Posterior cingulate gyrus (tissue), 11 donors: ENCODE results near the gene PRELID2.
"Not testable (repeated sequence)": the region's sequence is repeated elsewhere in the genome, so short reads cannot be mapped to it uniquely, and the experiment has no call there.

ENCODE experiments used
- DNase-seq, 10 donors: peaks; one replicate each; pipeline versions ENCODE4 v3.0.0 to v3.0.0-alpha.2; 2020 to 2021; ENCODE audit warnings: mixed read lengths in 3 of 10
- intact Hi-C: fragments of 100-400 bp; cut with DNase I; formaldehyde crosslinking; loops from one replicate; pipeline ENCODE4 v1.15.1; 2023

The PRELID2 gene

DNA sequence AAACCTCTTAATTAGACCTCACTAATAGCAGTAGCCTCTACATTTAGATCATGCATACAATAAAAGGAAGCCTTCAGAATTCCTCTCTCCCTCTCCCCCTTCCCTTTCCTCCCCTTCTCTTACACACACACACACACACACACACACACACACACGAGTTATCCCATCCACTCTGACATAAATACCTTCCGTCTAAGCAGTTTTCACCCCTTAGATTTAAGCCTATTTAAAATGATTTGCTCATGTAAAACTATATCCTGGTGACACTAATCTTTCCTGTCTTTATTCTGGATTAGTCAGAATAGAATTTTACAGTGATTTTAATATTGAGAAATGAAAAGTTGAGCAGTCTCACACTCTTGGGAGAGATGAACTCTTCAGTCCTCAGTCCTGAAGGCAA is 35.0 kb downstream of the PRELID2 start:
- intact Hi-C loops: no loop called here

GRCh38 chr5:145798503-145798902 is 36.6 kb downstream of the PRELID2 start:
- intact Hi-C loops, DNase-seq: not testable (repeated sequence)

More for the DNA sequence above, 35.0 kb downstream of the PRELID2 start:
- no peak for DNase-seq

DNA sequence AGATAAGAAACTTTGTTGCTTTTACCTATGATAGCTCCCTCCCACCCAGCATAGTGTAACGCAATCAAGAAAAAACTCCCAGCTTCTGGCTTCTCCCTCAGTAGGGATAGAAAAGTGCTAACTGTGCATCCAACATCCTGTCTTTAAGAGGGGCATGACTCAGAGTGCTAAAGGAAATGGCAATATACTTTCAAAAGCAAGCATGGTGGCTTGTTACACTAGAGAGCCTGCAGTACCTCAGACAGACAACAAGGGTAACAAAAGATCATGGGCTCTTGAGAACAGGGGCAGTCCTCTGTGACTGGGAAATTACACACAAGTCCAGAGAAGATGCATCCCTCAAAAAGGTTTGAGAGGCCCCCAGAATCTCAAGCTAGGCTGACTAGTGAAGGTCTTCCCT is 37.8 kb downstream of the PRELID2 start:
- intact Hi-C loops: no loop called here
- no peak for DNase-seq

GRCh38 chr5:145796318-145796717 is 38.8 kb downstream of the PRELID2 start:
- no peak for DNase-seq
- intact Hi-C loops: no loop called here

- intact Hi-C loops: no loop called here
- no peak for DNase-seq
Measured at GRCh38 chr5:145793574-145793973, 41.6 kb downstream of the PRELID2 start.

GRCh38 chr5:145792840-145793239 is 42.3 kb downstream of the PRELID2 start:
- no peak for DNase-seq
- intact Hi-C loops: no loop called here

DNA sequence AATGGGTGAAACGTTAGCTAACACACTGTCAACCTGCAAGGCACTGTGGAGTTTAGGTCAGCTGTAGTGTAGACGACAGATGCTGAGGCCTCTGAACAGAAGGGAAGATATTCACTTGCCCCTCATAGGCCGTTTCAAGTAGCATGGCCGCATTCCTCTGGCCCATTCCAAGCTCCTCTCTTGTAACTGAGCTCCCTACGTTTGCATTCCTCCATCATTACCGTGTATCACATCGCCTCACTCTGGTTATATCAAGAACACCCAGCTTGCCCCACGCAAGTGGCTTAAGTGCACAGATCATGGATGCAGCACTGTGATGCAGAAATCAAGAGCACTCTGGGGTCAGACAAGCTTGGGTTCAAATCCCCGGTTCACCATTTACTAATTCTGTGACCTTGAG is 43.3 kb downstream of the PRELID2 start:
- DNase-seq: no peak
- intact Hi-C loops: no loop called here

DNA sequence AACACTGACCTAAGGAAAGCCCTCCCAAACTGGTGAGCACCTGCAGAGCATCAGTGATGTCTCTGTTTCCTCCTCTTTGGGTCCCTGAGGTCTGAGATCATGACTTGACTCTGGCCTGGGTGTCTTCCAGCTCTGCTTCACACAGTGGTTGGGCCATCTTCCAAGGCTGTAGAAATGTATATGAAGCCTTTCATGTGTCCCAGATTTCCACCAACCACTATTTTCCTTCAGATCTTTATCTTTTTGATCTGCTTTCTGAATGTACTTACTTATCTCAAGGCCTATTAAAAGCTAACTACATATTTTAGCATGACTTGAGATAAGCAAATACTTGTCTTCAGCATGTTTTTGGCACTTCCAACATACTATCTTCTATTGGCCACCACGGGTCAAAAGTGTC is 47.1 kb downstream of the PRELID2 start:
- DNase-seq: no peak
- intact Hi-C loops: no loop called here

DNA sequence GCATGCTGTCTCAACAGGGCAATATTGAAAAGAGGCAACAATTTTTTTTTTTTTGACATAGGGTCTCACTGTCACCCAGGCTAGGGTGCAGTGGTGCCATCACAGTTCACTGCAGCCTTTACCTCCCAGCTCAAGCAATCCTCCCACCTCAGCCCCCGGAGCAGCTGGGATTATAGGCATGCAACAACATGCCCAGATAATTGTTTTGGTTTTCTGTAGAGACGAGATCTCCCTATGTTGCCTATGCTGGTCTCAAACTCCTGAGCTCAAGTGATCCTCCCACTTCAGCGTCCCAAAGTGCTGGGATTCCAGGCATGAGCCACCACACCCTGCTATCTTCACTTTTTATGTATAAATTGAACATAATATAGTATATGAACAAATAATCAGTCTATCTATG is 47.6 kb downstream of the PRELID2 start:
- intact Hi-C loops: no loop called here

DNA sequence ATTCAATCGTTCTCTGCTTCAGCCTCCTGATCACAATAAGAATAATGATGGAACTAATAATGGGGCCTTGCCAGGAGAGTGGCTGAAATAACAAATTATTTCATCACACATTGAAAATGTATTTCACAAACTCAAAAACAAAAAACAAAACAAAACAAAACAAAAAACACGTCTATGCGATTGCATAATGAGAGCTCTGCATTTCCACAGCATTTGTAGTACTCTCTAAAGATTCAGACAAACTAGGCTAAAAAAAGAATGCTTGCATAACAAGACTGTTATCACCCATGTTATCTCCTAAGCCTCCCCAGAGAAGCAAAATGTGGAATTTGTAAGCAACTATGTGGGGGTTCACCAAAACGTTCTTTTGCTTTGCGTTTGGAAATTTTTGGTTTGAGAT is 48.1 kb downstream of the PRELID2 start:
- intact Hi-C loops: no loop called here

More for the DNA sequence above, 47.6 kb downstream of the PRELID2 start:
- DNase-seq: no peak

DNA sequence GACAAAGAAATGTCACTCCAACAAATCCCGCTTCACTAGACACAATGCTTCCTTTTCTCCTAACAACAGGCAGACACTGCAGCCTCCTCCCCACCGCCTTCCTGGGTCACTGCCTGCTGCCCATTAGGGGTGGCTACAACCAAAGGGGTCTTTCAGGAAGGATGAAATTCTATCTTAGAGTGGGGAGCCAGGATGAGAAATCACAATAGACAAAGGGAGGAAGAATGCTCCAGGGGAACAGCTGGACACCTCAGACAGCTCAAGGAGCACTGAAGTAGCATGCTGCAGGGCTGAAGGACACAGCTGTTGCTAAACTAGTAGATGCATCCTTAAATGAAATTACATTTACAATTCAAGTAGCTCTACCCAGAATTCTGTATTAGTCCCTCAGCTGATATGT is 54.2 kb downstream of the PRELID2 start:
- intact Hi-C loops: no loop called here
- no peak for DNase-seq

More for the DNA sequence above, 48.1 kb downstream of the PRELID2 start:
- DNase-seq: no peak

DNA sequence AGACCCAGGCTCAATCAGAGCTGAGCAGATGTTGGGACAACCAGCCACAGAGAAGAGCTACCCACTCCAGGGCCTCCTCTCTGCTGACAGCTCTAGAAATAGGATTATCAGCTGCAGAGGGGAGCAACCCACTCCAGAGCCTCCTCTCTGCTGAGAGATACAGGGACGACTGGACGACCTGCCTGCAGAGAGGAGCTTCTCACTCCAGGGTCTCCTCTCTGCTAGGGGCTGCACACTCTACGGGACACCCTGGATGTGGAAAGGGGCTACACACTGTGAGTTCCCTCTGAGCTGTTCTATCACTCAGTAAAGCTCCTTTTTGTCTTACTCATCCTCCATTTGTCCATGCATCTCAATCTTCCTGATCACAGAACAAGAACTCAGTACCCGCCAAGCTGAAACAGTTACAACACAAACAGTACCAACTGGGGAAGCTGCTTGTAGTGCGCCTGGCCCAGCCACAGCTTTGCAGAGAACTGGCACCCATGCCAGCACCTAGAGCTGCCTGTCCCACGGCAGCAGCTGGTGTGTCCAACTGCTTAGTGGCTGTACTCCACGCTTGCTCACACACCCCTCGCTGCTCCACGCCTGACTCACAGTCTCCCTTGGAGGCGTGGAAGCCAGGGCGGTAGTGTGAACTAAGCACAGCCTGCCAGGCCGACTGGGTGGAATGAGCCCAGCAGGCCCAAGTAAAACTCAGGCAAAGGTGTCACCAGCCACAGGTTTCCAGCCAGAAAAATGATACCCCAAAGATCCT is 56.8 kb downstream of the PRELID2 start:
- intact Hi-C loops: no loop called here

DNA sequence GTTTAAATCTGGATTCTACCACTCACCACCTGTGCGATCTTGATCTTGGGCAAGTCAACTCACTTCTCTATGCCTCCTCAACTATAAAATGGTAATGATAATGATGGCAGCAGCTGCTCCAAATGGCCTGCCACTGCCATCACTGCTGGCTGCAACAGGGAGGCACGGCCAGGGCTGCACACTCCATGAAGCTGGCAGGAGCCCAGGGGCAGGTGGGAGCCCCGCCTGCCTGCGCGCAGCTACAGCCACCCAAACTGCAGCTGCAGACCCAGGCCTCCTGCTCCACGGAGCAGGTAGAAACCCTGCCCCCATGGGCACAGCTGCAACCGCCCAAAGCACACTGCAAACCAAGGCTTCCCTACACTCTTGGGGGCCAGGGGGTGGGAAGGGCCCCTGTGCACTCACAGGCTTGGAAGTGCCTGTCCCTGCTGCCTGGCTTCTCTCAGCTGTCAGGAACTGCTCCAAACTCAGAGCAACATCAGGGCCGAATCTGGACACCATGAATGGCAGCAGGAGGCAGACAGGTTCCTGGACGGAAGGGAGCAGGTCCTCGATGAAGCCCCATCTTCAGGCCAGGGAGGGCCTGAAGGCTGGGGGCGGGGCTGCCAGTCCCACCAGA is 57.6 kb downstream of the PRELID2 start:
- intact Hi-C loops: no loop called here
- DNase-seq: peak in 2 of 10 donors; percentile 65 to 66

More for the DNA sequence above, 56.8 kb downstream of the PRELID2 start:
- peak; percentile 13 to 96 (median 80) for DNase-seq

DNA sequence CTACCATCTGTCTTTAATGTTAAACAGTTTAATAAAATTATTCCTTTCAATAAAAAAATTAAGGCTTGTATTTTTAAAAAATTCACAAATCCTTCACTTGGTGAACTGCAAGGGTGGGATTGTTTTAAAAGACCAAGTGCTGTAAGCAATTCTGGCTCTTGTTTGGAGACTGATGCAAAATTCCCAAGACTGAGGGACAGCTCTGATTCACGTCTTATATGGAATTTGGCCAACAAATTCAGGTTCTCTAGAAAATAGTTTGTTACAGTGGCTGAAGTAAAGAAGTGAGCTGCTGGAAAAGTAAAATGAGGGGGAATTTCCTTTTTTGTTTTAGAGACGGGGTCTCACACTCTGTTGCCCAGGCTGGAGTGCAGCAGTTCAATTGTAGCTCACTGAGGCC is 58.3 kb downstream of the PRELID2 start:
- intact Hi-C loops: no loop called here
- DNase-seq: no peak

DNA sequence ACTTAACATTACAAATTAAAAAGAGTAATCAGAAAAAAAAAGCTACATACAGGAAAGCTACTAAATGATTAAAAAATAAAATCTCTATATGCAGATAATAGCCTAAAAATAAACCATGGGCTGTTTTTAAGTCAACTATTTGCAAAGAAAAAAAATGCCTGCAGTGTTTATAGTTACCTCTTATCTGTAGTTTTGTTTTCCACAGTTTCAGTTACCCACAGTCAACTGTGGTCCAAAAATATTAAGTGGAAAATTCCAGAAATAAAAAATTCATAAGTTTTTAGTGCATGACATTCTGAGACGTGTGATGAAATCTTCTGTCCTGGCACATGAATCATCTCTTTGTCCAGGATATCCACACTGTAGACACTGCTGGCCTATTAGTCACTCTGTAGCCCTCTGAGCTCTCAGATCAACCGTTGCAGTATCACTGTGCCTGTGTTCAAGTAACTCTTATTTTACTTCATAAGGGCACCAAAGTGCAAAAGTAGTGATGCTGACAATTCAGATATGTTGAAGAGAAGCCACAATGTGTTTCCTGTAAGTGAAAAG is 59.2 kb downstream of the PRELID2 start:
- intact Hi-C loops: no loop called here
- DNase-seq: no peak

DNA sequence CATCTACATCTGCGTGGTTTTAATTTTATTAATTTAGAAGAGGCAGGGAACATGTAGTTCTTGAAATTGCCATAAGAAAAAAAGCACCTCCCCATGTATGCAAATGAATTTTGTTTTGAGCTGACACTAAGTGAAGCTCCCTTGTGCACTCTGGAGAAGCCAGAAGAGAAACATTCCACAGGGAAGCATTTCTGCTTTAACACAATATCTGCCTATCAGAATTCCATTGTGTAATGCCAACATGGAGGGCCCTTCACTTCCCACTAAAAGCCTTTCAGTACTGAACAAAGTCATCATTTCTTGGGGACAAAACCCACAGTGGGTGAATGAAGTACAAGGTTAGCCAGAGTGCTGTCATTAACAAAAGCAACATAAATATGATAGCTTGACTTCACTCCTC is 59.7 kb downstream of the PRELID2 start:
- intact Hi-C loops: no loop called here
- no peak for DNase-seq

DNA sequence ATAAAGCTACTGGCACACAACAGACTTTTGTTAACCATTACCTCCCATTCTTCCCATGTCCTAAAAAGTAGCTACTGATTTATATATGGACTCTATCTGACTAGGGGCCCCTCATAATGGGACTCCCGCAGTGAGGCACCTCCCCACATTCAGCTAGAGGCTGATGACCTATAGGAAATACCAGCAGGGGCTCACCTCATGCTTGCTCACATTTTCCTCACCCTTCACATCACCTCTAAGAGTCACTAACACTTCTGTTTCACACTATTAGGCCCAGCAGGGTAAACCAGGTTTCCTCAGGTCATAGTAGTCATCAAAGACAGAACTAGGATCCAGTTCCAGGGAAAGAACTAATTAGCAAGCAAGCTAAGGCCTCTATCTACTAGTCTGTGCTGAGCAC is 60.7 kb downstream of the PRELID2 start:
- no peak for DNase-seq
- intact Hi-C loops: no loop called here

GRCh38 chr5:145772466-145772865 is 62.7 kb downstream of the PRELID2 start:
- intact Hi-C loops: no loop called here
- no peak for DNase-seq

DNA sequence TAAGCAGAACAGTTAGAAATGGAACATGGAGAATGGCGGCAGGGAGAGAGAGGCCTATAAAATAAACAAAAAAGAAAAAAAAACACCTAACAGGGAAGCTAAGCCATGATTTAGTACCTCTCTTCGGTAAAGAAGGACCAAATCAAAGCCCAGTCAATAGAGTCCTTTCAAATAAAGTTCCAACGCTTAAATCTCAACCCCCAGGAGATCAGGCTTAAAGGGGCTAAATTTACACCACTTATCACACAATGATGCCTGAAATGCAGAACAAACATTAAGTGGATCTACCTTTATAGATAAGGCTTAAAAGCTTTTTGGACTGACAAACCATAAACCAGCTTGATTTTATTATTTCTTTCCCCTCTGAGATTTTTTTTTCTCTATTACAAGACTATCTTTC is 66.3 kb downstream of the PRELID2 start:
- intact Hi-C loops: no loop called here
- DNase-seq: no peak

DNA sequence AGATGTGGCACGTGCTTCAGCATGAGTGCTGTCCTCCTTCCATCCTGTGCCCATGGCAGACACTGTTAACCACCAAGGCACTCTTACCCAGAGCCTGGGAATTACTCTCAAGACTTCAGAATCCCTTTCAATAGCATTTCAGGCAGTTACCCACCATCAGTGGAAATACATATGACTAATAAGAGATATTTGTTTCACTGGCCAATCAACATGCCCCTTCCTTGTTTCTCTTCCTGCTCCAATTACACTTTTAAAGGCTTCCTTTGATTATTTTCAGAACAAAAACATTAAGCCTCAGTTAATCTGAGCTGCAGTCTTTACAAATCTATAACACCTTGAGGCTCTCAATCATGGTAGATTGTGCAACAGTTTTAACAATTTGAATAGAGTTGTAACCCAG is 70.8 kb downstream of the PRELID2 start:
- intact Hi-C loops: no loop called here
- DNase-seq: no peak

DNA sequence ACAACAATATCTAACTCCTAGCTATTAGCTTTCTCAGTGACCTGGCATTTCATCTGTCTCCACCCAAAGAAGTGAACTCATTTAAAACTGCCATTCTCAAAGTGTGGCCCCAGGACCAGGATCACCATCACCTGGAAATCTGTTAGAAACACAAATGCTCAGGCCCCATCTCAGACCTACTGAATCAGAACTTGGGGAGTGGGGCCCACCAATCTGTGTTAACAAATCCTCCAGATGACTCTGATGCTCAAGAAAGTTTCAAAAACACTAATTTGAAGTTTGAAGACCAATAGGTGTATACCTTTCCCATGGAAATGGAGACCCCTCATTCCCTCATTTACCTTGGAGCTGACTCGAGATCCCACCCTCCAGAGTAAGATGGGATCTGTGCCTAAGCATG is 72.3 kb downstream of the PRELID2 start:
- intact Hi-C loops: no loop called here
- DNase-seq: no peak

DNA sequence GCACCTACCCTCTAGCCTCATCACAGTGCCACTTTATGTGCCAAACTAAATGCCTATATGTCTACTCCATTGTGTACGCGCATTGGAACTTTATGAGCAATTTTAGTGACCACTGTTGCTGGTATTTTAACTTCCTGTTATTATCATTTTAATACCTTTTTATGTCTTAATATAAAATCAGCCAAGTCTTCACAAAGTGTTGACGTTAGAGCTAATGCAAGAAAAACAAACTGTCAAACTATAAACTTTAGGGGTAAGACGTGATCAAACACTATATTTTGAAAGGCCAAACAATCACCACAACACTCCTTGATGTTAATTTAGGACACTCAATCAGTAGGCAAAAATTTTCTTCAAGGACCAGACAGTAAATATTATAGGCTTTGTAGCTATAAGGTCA is 73.9 kb downstream of the PRELID2 start:
- no peak for DNase-seq
- intact Hi-C loops: no loop called here
